IPS DF 19.7 (cell line): Measurements from ENCODE around the gene SYNPO.

Source experiments
- DNase-seq: peaks from one replicate; pipeline ENCODE4 v3.0.0-alpha.2; 2013; ENCODE audit warnings: low read depth, low spot score

The SYNPO gene

GRCh38 chr5:150625164-150625535 is 15.3 kb upstream of the SYNPO start:
- DNase-seq: no peak

GRCh38 chr5:150625831-150626746 is 14.4 kb upstream of the SYNPO start:
- DNase-seq: no peak

- DNase-seq: no peak
Observed at GRCh38 chr5:150626853-150627276, 13.6 kb upstream of the SYNPO start.

GRCh38 chr5:150627731-150628545 is 12.5 kb upstream of the SYNPO start:
- no peak for DNase-seq

GRCh38 chr5:150628936-150629485 is 11.4 kb upstream of the SYNPO start:
- DNase-seq: no peak

GRCh38 chr5:150630016-150630415 is 10.4 kb upstream of the SYNPO start:
- no peak for DNase-seq

- no peak for DNase-seq
Observed at GRCh38 chr5:150630461-150631325, 9.8 kb upstream of the SYNPO start.

GRCh38 chr5:150631326-150631701 is 9.1 kb upstream of the SYNPO start:
- DNase-seq: no peak

- DNase-seq: no peak
Observed at GRCh38 chr5:150632305-150633160, 7.9 kb upstream of the SYNPO start.

GRCh38 chr5:150633429-150633828 is 7.0 kb upstream of the SYNPO start:
- no peak for DNase-seq

GRCh38 chr5:150636391-150637244 is 3.8 kb upstream of the SYNPO start:
- no peak for DNase-seq

- no peak for DNase-seq
Observed at GRCh38 chr5:150637245-150638052, 3.0 kb upstream of the SYNPO start.

GRCh38 chr5:150638053-150638444 is 2.4 kb upstream of the SYNPO start:
- no peak for DNase-seq

GRCh38 chr5:150638488-150639376 is 1.7 kb upstream of the SYNPO start:
- DNase-seq: no peak

GRCh38 chr5:150639377-150639692 is 1.1 kb upstream of the SYNPO start:
- no peak for DNase-seq

GRCh38 chr5:150639751-150640150 is 709 bp upstream of the SYNPO start:
- no peak for DNase-seq

GRCh38 chr5:150641006-150641570 is 628 bp downstream of the SYNPO start:
- DNase-seq: no peak
